Left lung (tissue), 10 donors: ENCODE results near the gene ARL4D. TPM values are rescaled to one million over a fixed set of nuclear protein-coding genes. Genes with fewer than 3 reads are reported as not detected.
A peak's percentile ranks its signal among the peaks of the same experiment; 100 is the strongest.

Experiments used
- ATAC-seq: fragments of 200-7000 bp; cut with Tn5 transposase; one replicate; pipeline ENCODE4 v1.9.1; 2020; ENCODE audit warnings: moderate library complexity
- DNase-seq, 4 donors: peaks; one replicate each; pipeline ENCODE4 v3.0.0-alpha.2; 2013 to 2020
- H3K27ac ChIP-seq, 2 donors: fragments of 200-600 bp; sonication (generic) in 1 of 2; one replicate each; pipeline versions ENCODE4 v1.5.0 to v1.8.0; 2020 to 2021
- H3K27me3 ChIP-seq, 2 donors: fragments of 200-600 bp; sonication (generic) in 1 of 2; one replicate each; pipeline versions ENCODE4 v1.5.0 to v1.8.0; 2020 to 2021
- H3K36me3 ChIP-seq, 2 donors: fragments of 200-600 bp; sonication (generic) in 1 of 2; one replicate each; pipeline versions ENCODE4 v1.5.0 to v1.8.0; 2020 to 2021
- H3K4me1 ChIP-seq, 2 donors: fragments of 200-600 bp; one replicate each; pipeline ENCODE4 v1.8.0; 2021
- H3K4me3 ChIP-seq, 2 donors: fragments of 200-600 bp; sonication (generic) in 1 of 2; one replicate each; pipeline versions ENCODE4 v1.5.0 to v1.8.0; 2020 to 2021; ENCODE audit warnings: mild to moderate bottlenecking in 1 of 2
- H3K9me3 ChIP-seq, 2 donors: fragments of 200-600 bp; sonication (generic) in 1 of 2; one replicate each; pipeline versions ENCODE4 v1.5.0 to v1.8.0; 2020 to 2021
- CTCF ChIP-seq, 2 donors: fragments of 200-600 bp; sonication (generic) in 1 of 2; IDR thresholded peaks; one replicate each; pipeline versions ENCODE4 v1.5.0 to v1.8.0; 2021; ENCODE audit warnings: antibody characterized with exemption in 2 of 2
- intact Hi-C, 2 donors: fragments of 100-400 bp; cut with DNase I; formaldehyde crosslinking; loops; one replicate each; pipeline versions ENCODE4 v1.11.2 to v1.14.2; 2022
- polyA plus RNA-seq, 6 donors: library from polyadenylated mRNA; unstranded; fragments of 120-200 nt; gene quantifications; one replicate each; pipeline ENCODE4 v1.2.1, GENCODE V29; 2013; ENCODE audit not compliant: insufficient read length in 6 of 6
- total RNA-seq, 2 donors: library from RNA; stranded (reverse); fragmentation: NEBNext Ultra II Directional; extraction: Animal tissue kit (Norgen Biotek cat#: 25700); gene quantifications; one replicate each; pipeline ENCODE4 v1.2.1, GENCODE V29; 2021
- donor health status: DM: no; HTN: yes; CAD: no.
- donor health status: DM: no; HTN: no; CAD: no.

The ARL4D gene
- total and polyA plus RNA-seq, 8 donors: 5.9 to 13.0 (median 9.7) TPM

GRCh38 chr17:43352579-43353331, 46.0 kb upstream of the ARL4D start:
- ATAC-seq: no peak
- Histone ChIP-seq H3K27me3 (no peaks in the 10 kb centered on the region), H3K4me3 (no peak overlapping the region), H3K4me1 (no peaks in the 10 kb centered on the region), H3K27ac (no peak overlapping the region), H3K9me3 (peaks cover 6 to 28% of the 10 kb centered on the region in 2 donors), H3K36me3 (no peaks in the 10 kb centered on the region)
- DNase-seq: peak in 1 of 4 donors; percentile 47
- no peak for TF ChIP-seq CTCF (IDR thresholded peaks at IDR 0.05)
- intact Hi-C loops: no loop called here

- H3K27ac ChIP-seq: no peak overlapping the region
- intact Hi-C loops: no loop called here
- no peak for TF ChIP-seq CTCF (IDR thresholded peaks at IDR 0.05)
- H3K27me3 ChIP-seq: no peaks in the 10 kb centered on the region
- ATAC-seq (no peak), DNase-seq (no peak)
- no peaks in the 10 kb centered on the region for H3K36me3 ChIP-seq
- H3K4me1 ChIP-seq: no peaks in the 10 kb centered on the region
- no peak overlapping the region for H3K4me3 ChIP-seq
- H3K9me3 ChIP-seq: peaks cover 6 to 22% of the 10 kb centered on the region in 2 donors
Measured at GRCh38 chr17:43353393-43353792, 45.4 kb upstream of the ARL4D start.

GRCh38 chr17:43354371-43354770, 44.4 kb upstream of the ARL4D start:
- peaks cover 0 to 12% of the 10 kb centered on the region in 2 donors for H3K9me3 ChIP-seq
- intact Hi-C loops: no loop called here
- H3K36me3 ChIP-seq: no peaks in the 10 kb centered on the region
- H3K27me3 ChIP-seq: no peaks in the 10 kb centered on the region
- H3K27ac ChIP-seq: no peak overlapping the region
- TF ChIP-seq CTCF (IDR thresholded peaks at IDR 0.05): no peak
- no peaks in the 10 kb centered on the region for H3K4me1 ChIP-seq
- ATAC-seq (no peak), DNase-seq (no peak)
- no peak overlapping the region for H3K4me3 ChIP-seq

- H3K4me1 ChIP-seq: peaks cover 0 to 7% of the 10 kb centered on the region in 2 donors
- ATAC-seq (no peak), DNase-seq (no peak)
- no peak for TF ChIP-seq CTCF (IDR thresholded peaks at IDR 0.05)
- intact Hi-C loops: no loop called here
- no peaks in the 10 kb centered on the region for H3K27me3 ChIP-seq
- no peaks in the 10 kb centered on the region for H3K9me3 ChIP-seq
- H3K27ac ChIP-seq: no peak overlapping the region
- no peaks in the 10 kb centered on the region for H3K36me3 ChIP-seq
- H3K4me3 ChIP-seq: no peak overlapping the region
Measured at GRCh38 chr17:43356450-43356849, 42.3 kb upstream of the ARL4D start.

- ATAC-seq (no peak), DNase-seq (no peak)
- TF ChIP-seq CTCF (IDR thresholded peaks at IDR 0.05): no peak
- no peaks in the 10 kb centered on the region for H3K9me3 ChIP-seq
- no peak overlapping the region for H3K27ac ChIP-seq
- peaks cover 0 to 9% of the 10 kb centered on the region in 2 donors for H3K4me1 ChIP-seq
- no peaks in the 10 kb centered on the region for H3K27me3 ChIP-seq
- H3K36me3 ChIP-seq: no peaks in the 10 kb centered on the region
- H3K4me3 ChIP-seq: no peak overlapping the region
- intact Hi-C loops: no loop called here
Measured at GRCh38 chr17:43356999-43357398, 41.8 kb upstream of the ARL4D start.
